Stimulated activated CD8-positive, alpha-beta memory T cell treated with anti-CD3 and anti-CD28 coated beads, Interleukin-4, amount 100 ng/mL, for 48 hours (primary cell): ENCODE results near the gene HSBP1L1.

Source experiments
- DNase-seq: peaks from one replicate; pipeline ENCODE4 v3.0.0-alpha.2; 2020

HSBP1L1 gene

DNA sequence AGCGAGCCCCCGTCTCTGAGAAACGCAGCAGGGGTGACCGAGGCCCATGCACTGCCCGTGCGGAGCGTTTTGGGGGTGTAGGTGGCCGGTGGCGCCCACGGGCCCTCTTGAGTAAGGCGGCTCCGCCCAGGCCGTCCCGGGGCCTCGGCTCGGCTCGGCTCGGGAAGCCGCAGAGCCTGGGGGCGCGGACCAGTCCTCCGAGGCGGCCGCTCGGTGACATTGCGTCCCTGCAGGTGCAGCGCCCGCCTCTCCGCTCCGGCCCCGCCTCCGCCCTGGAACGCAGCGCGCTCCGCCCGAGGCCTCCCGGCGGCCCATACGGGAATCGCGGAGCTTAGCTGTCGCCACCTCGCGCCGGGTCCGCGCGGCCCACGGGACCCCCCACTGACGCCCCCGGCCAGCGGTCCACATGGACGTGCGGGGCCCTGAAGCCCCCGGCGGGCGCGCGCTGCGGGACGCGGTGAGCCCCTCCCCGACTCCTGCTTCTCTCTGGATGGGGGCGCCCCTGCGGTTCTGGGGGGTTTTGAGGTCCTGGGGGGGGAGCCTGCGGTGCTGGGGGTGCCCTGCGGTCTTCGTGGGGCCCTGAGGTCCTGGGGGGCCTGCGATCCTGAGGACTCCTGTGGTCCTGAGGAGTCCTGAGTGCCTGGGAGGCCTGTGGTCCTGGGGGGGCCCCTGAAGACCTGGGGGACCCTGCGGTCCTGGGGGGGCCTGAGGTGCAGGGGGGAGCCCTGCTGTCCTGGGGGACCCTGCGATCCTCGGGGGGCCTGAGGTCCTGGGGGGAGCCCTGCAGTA lies at the start of gene HSBP1L1:
HSBP1L1 (plus strand) TSS at position 314 of the 789 bp plus-strand sequence; CDS start at position 407, 93 bp downstream.
- peak; percentile 76 for DNase-seq

DNA sequence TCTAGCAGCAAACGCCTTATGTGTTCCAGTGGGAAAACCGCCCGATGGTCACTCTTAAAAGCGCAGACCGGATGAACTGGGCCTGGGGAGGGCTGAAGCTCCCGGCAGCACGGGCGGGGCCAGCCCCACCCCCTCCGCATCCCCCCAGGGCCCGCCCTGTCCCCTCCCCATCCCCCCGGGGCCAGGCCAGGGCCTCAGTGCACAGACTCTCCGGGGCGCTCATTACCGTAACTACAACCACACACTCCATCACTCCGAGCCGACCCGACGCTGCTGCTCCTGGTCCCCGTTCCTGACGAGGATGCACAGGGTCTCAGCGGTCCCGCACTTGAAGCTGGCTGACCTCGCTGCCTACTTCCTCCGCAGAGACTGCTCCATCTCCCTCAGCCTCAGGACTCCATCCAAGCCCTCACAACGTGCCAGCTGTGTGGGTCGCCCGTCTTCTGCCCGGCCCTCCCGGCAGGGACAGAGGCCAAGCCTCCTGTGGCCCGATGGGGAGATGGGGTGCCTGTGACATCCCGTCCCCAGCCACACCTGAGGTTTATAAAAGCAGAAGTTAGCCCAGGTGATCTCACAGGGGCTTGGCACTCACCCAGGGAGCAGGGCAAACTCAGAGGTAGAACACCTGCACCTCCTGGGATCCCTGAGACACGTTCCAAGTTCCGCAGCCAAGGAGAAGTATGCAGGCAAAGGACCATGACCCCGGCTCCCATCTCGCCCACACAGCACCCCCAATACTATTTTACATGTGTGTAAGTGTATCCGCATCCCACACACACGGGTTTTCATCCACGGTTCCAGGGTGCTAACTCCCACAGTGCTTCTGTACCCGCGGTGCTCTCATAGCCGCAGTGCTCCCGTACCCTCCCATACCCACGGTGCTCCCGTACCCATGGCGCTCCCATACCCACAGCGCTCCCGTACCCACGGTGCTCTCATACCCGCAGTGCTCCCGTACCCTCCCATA lies 49.0 kb upstream of the HSBP1L1 start:
- peak; percentile 20 for DNase-seq

DNA sequence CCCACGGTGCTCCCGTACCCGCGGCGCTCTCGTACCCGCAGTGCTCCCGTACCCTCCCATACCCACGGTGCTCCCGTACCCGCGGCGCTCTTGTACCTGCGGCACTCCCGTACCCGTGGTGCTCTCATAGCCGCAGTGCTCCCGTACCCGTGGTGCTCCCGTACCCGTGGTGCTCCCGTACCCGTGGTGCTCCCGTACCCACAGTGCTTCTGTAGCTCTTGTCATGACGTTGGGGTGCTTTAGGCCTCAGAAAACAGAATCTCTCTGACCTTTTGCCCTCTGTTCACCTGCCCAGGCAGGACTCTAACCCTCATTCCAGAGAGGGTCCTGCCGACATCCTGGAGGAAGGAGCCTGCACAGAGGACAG lies 48.3 kb upstream of the HSBP1L1 start:
- DNase-seq, result no peak

DNA sequence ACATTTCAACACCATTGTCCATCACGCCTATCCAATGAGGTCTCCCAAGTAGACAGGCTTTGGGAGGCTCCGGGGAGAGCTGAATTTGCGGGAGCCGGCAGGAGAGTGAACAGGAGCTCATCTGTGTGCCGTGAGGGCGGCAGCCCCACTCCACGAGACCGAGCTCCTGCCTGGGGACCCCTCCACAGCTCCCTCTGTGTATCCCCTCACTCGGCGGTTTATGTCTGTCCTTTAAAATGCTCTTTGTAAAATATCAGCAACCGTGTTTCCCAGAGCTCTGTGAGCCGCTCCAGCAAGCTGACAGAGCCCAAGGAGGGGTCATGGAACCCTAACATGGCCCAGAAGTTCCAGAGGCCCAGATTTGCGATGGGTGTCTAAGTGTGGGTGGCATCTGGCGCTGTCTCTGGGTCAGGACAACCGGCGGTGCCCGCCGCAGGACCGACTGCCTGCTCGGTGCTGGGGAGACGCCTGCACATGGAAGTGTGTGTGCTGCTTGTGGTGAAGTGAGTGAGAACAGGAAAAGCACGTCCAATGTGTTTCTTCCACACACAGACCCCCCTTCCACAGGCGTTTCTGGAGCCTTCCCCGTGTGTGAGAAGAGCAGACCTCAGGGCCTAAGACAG lies 47.8 kb upstream of the HSBP1L1 start:
- peak; percentile 17 for DNase-seq

DNA sequence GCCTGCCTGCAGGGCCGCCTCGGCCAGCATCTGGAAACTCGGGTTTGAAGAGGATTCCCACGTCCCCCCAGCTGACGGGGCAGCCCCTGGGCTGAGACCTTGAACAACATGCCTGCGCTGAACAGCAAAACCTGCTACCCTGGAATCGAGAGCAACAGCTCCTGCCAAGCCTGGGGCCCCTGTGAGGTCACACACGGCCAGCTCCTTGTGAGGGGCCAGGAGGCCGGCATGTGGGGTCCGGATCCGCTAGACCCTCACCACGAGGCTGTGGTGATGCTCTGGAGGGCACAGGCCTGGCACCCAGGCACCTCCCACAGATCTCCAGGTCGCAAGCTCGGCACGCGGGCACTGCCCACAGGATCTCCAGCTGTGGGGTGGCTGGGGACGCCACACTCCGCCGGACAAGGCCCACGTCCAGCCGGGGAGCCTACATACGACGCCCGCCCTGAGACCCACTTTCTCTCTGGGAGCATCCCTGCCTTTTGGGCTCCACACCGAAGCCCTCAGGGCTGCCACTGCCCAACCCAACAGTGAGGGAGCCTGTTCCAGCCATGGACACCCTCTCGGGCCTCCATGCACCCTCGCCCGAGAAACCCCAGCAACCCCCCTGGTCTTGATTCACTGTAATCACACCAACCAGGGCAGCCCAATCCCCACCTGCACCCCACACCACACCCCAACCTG lies 47.1 kb upstream of the HSBP1L1 start:
- DNase-seq, result peak; percentile 13

DNA sequence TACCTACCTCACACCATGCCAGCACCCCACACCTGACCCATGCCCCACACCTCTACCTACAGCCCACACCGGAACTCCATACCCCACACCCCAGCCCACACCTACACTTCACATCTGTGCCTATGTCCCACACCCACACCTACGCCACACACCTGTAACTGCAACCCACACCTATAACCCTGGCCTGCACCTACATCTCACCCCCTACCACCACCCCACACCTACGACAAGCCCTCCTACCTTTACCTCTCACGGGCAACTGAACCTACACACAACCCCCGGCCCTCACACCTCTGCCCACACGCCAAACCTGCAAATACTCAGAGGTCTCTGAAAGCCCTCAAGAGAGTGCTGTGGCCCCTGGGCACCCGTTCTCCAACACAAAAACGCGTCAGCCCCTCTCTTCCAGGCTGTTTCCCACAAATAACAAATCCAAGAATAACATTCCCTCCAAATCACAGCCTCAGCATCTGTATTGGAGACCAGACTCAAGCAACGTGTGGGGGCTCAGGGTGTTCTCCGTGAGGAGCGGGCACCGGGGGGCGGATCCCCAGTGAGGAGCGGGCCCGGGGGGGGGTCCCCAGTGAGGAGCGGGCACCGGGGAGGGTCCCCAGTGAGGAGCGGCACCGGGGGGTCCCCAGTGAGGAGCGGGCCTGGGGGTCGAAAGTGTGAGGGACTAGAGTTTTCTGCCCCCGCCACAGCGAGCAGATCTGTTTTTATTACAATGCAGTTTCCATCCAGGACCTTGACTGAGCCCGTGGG lies 46.4 kb upstream of the HSBP1L1 start:
- peak; percentile 11 for DNase-seq

- DNase-seq, result peak; percentile 14
Observed at GRCh38 chr18:79918615-79919011, 45.8 kb upstream of the HSBP1L1 start.

DNA sequence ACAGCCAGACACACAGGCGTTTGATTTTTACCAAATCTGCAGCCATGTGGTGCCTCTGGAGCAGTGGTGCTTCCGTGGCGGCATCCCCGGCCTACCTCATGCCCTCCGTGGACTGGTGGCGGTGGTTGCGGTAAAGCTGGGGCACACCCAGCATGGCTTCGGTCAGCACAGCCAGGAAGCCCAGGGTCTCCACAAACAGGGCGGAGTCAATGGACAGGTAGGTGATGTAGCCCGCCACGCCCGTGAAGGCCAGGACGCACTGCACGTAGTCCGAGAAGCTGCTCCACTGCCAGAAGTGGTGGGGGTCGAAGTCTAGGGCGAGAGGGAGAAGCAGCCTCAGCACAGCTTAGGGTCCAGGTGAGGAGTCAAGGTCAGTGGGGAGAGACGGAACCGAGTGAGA lies 45.4 kb upstream of the HSBP1L1 start:
- DNase-seq, result peak; percentile 21

DNA sequence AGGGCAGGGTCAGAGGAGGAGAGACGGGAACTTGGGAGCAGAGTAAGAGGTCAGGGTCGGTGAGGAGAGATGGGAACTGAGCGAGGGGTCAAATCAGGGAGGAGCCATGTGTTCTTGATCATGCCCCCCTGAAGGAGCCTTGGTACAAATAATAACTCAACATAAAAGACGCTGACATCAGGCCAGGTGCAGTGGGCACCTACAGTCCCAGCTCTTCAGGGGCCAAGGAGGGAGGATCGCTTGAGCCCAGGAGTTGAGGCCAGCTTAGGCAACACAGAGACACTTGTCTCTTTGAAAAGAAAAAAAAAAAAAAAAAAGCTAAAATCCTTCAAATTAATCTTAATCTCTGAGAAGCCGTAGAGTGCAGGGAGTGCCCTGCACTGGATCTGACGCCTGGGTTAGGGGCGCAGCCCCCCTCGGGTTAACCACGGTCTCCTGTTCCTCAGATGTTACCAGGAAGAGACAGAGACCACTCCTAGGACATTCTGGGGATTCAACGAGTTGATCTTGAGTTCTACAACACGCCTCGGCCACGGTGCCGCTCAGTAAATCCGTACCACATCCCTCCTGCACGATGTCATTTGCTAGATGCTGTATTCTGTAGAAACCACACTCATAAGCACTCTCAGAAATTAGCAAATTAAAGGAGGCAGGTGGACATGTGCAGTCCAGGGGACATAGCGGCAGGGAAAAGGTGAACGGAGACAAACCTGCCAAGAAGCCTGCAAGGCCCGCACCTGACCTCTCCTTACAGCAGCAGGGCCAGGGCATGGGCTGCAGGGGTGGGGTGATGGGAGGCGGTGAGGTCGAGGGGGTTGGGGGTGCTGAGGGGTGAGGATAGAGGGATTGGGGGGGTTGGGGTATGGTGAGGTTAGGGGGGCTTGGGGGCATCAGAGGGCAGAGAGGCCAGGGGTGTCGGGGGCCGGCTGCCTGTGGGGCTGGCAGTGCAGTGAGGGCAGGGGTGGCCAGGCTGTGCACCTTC lies 42.2 kb upstream of the HSBP1L1 start:
- DNase-seq, result no peak

DNA sequence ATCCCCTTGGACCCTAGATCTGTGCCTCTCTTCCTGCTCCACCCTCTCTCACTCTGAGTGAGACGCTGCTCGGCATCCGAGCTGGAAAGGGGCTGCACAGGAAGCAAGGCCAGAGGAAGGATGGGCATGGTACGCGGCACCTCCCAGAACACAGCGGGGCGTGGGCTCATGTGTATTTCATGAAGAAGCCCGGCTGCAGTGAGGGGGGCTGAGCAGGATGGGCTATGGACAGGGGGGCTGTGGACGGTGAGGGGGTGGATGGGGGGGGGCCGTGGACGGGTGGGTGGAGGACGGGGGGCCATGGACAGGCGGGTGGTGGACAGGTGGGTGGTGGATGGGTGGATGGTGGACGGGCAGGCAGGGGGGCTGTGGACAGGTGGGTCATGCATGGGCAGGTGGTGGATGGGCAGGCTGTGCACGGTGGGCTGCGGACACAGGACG lies 41.5 kb upstream of the HSBP1L1 start:
- DNase-seq, result no peak

DNA sequence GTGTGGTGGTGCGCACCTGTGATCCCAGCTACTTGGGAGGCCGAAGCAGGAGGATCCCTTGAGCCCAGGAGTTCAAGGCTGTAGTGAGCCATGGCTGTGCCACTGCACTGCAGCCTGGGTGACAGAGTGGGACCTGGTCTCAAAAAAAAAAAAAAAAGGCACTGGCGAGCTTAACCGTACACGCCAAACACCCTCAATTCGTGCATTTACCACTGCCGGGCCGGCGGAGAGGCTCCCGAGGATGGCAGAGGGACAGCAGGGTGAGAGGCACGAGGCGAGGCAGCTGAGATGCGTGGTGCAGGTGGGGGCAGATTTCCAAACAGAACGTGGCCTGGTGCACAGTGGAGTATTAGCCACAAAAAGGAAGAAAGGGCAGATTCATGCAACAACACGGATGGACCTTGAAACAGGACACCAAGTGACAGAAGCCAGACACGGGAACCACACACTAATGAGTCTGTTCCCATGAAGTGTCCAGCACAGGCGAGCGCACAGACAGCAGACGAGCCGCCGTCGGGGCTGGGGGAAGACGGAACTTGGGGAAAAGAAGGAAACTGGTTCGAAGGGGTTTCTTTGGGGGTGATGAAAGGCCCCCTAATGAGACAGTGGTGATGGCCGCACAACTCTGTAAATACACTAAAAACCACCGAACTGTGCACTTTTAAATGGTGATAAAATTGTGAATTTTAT lies 40.4 kb upstream of the HSBP1L1 start:
- no peak for DNase-seq

DNA sequence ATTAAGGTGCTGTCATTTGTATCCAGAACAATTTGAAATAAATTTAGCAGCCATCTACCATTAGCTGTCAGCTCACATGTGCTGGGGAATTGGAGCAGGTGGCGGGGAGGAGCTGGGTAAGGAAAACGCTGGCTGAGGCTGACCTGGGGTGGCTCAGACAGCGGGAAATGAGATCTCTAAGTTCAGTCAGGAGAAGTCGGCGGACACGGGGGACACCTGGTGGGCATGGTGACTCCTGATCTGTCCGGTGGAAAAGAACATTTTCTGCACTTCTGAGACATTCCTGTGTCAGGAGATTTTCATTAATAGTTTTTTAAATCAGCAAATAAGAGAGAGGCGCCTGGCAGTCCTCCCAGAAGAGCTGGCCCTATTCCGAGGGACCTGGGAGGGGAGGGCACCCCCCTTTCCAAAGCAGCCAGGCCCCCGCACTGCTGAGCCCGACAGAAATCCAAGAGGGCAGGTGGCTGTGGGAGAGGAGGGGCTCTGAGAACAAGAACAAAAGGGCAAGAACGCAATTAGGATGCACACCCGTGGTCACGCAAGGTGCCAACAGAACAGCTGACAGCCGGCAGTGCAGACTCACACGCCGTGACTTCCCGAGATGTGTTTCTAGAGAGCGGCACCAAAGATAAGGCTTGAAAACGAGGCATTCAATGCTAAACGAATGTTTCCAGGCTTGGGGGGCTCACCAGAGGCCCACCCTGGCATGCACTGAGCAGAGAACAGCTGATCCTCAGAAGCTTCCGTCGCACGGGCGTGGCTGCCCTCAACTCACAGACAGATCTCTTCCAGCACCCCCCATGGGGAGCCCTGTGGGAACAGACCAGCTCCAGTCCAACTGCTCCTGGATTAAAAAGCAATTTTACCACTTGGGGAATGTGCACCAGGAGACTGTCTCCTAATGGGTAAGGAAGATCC lies 39.4 kb upstream of the HSBP1L1 start:
- no peak for DNase-seq

DNA sequence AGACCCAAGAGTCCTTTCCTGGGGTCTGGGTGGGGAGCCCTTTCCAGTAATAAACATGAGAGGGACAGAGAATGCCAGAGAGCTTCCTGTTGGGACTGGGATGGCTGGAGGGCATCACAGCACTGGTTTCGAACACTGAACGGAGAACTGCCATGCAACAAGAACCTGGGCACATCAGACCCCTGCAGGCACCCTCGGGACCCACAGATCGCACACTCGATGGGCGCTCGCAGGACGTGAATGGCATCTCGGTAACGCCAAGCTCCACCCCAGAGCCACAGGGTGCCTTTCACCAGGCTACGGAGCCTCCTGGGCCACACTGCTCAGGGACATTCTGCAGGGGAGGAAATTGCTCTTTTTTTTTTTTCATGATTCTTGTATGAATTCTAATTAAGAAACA lies 38.1 kb upstream of the HSBP1L1 start:
- no peak for DNase-seq

GRCh38 chr18:79926715-79927606 lies 37.5 kb upstream of the HSBP1L1 start:
- DNase-seq, result no peak

- peak; percentile 13 for DNase-seq
Observed at GRCh38 chr18:79927607-79928562, 36.6 kb upstream of the HSBP1L1 start.

DNA sequence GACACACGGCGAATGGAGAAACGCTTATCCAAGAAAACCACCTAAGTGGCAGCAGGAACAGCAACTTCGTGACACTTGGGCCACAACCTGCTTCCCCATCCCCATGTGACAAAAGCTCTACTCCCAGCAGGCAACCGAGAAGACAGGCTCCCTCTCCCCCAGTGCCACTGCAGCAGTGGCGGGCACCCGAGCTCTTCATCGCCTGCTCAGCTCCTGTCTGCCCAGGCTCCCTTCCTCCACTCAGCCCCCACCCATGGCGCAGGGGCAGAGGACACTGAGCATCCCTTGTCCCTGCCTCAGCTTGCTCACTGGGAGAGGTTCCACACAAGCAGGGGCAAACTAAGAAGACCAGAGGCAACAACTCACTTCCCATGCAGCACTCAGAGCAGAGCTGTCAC lies 35.9 kb upstream of the HSBP1L1 start:
- no peak for DNase-seq
